COR-L47 (cell line): ENCODE data around the gene ORM1.
A peak's percentile ranks its signal among the peaks of the same experiment; 100 is the strongest.

Source experiments
- DNase-seq: peaks from one replicate; lab custom pipeline; 2025; lab: John Stamatoyannopoulos, UW

Gene ORM1

DNA sequence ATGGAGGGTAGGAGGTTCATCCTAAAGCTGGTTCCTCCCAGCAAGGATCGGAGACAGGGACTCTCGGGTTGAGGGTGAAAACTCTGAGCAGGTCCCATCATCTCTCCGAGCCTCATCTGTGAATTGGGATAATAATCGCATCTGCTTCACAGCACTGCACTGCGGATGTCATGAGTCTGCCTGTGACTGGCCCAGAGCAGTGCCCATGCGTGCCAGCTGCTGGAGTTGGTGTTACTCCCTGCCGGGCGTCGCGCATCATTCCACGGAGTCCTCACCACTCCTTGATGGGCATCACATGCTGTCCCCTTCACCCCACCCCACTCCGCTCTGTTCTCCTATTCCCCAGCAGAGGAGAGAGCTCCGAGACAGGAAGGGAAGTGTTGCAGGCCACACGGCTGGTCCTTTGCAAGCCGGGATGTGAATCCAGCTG lies 35.1 kb upstream of the ORM1 start:
- no peak for DNase-seq

DNA sequence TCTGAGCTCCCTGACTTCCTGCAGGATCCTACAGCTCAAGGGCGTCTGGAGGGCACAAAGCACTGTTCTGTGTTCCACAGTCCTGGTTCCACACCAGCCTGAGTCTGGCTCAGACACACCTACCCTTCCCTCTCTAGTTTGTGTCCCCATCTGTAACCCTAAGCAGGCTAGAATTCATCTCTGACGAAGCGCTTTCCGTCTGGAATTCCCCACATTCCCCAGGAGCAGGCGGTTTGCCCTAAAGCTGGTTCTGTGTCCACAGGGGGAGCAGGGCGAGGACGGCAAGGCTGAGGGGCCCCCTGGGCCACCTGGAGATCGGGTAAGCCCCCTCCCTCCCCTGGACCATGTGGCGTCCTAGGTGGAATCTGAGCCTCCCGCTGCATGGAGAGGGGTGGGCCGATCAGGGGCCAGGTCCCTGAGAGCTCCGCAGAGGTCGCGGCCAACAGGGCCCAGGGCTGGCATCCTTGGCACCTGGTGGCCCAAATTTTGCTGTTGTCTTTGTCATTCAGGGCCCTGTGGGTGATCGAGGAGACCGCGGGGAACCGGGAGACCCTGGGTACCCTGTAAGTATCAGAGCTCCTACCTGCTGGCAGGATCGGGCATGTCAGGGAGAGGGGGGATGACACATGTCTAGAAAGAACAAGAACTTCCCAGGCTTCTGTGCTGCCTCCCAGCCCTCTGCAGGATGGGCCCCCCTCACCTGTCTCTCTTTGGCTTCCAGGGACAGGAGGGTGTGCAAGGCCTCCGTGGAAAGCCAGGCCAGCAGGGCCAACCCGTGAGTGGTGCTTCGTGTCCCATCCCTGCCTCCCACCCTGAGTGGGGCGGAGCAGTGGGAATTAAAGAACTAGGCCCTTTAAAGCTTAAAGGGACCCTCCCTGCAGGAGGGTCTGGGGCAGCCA lies 34.5 kb upstream of the ORM1 start:
- DNase-seq: no peak

DNA sequence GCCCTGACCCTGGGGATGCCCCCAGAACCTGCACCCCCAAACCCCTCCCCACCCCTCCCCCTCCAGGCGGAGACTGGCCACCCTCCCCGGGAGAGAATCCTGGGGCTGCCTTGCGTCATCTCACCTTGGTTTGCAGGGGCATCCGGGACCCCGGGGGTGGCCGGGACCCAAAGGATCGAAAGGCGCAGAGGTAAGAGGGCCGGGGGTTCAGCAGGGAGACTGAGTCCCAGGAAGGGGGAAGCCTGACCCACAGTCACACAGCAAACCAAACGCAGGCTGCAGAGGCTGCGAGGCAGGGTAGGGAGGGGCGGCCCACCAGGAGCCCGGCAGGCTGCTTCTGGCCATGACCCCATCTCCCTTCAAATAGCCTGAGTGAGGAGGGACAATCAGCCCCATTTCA lies 33.8 kb upstream of the ORM1 start:
- DNase-seq: no peak

DNA sequence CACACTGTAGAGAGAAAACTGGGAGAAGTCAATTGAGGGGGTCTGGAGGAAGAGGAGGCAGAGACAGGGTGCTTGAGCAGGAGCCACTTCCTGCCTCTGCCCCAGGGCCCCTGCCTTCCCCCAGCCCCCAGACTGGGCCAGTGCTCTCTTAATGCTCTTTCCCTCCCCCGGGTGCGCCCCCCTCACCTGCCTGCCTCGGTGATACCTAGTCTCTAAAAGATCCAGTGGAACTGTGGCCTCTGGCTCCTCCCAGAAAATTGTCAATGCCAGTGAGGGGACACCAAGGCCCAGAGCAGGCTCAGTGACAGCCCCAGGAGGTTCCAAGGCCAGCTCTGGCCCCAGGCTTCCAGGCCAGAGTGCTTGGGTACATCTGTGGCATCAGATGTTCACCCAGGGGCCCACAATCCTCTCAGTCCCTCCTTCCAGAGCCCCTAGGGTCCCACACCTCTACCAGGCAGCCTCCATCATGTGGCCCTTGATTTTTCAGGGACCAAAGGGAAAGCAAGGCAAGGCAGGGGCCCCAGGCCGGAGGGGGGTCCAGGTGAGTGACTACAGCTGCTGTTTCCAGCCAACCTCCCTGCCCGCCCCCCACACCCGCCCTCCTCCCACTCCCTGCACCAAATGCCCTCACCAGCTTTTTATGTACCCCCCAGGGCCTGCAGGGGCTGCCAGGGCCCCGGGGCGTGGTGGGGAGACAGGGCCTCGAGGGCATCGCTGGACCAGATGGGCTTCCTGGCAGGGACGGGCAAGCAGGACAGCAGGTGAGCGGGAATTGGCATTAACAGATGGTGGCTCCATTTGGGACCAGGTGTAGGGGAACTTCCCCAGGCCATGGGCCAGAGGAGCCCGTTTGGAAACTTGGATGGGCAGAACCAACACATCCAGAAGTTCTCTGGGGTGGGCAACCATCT lies 33.1 kb upstream of the ORM1 start:
- no peak for DNase-seq

DNA sequence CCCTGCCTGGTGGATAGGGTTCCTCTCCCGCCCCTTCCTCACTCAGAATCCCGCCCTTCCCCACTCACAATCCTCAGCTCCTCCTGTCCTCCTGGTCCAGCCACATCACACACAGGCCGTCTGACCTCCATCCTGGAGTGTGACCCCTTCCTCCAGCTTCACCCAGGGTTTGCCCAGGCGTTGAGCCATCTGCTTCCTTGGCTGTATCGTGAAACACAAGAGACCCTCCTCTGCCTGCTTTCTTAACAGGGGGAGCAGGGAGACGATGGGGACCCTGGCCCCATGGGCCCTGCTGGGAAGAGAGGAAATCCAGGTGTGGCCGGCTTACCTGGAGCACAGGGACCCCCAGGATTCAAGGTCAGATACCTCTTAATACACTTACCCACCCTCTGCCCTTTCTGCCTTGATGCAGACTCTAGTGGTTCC lies 32.3 kb upstream of the ORM1 start:
- no peak for DNase-seq

DNA sequence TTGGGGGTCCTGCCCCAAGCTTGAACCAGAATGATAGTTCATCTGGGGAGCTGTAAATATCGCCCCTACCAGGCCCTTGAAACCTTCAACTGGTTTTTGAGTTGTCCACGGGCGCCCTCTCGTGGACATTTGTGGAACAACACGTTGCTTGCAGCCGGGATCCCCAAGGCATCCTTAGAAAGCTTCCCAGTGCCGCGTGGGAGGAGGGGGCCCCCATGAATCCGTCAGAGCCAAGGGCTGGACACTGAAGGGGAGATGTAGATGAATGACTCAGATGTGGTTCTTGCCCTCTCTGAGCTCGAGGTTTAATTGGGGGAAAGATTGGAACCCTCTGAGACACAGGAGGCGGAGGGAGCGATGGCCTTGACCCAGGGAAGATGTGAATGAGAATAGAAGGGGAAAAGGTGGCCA lies 31.8 kb upstream of the ORM1 start:
- DNase-seq: peak; percentile 39

DNA sequence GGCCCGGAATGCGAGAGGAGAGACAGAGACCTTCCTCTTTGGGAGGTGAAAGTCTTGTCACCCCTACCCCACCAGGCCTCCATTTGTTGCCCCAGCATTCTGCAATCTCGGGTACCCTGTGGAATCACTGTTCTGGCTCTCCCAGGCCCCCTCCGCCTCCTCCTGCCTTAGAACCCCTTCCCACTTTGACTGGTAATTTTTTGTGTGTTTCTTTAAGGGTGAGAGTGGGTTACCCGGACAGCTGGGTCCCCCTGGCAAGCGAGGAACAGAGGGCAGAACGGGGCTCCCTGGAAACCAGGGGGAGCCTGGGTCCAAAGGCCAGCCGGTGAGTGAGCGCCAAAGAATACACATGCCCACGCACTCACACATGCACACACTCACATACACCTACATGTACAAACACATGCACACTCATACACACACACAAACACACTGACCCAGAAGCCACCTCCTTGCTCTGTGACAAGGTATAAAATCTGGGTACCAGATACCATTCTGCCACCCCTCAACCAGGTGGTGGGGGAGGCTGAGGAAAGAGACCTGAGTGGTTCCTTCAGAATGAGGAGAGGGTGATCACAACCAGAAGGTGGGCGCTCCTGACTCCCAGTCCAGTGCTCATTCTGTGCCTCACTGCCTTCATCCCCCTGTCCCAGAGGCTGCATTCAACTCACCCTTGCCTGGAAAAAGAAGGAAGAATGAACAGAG lies 30.9 kb upstream of the ORM1 start:
- DNase-seq: no peak

DNA sequence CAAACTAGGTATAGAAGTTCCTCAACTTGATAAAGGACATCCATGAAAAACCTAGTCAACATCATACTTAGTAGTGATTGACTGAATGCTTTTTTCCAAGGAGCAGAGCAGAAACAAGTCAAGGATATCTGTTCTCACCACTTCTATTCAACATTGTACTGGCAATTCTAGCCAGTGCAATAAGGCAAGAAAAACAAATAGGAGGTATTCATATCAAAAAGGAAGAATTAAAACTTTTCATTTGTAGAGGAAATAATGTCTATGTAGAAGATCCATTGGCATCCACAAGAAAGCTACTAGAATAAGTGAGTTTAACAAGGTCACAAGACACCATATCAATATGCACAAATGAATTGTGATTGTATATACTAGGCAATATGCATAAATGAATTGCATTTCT lies 28.2 kb upstream of the ORM1 start:
- DNase-seq: no peak

DNA sequence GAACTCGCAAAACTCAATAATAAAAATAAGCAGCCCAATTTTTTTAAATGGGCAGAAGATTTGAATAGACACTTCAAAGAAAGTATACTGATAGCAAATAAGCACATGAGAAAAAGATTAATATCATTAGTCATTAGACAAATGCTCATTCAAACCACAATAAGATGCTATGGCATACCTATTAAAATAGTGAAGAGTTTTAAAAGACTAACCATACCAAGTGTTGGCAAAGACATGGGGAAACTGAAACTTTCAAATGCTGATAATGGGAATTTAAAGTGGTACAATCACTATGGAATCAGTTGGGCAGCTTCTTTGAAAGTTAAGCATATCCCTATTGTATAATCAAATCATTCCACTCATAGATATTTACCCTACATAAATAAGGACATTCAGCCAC lies 26.6 kb upstream of the ORM1 start:
- no peak for DNase-seq

DNA sequence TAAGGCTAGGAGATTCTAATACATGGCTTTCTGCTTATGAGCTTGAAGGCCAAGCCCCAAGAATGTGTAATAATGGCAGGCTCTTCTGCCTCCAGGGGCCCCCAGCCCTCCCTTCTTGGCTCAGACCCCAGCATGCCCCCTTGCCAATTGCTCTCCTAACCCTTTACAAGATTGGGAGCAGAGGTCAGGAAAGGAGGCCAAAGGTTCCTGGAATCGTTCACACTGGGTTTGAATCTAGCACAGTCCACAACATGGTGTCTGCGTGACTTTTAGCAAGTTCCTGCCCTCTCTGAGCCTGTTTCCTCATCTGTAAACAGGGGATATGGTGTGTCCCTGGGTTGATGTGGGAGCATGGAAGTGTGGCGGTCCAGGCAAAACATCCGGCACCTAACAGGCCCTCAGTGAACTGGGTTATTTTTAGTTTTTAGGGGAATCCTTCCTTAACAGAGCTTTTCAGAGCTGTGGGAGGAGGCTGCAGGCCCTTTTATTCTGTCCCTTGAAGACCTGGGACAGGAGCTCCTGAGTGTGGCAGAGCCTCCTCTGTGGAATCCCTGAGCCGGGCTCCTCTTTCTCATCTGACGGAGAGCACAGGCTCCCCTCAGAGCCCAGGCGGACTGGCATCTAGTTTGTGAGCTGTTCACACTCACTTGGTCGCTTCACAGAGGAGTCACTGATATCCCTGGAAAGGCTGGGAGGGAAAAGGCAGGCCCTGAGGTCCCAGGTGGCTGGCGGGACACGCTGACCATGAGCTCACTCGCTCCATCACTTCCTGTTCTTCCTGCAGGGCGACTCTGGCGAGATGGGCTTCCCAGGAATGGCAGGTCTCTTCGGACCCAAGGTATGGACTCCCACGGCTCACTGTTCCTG lies 23.4 kb upstream of the ORM1 start:
- DNase-seq: no peak

DNA sequence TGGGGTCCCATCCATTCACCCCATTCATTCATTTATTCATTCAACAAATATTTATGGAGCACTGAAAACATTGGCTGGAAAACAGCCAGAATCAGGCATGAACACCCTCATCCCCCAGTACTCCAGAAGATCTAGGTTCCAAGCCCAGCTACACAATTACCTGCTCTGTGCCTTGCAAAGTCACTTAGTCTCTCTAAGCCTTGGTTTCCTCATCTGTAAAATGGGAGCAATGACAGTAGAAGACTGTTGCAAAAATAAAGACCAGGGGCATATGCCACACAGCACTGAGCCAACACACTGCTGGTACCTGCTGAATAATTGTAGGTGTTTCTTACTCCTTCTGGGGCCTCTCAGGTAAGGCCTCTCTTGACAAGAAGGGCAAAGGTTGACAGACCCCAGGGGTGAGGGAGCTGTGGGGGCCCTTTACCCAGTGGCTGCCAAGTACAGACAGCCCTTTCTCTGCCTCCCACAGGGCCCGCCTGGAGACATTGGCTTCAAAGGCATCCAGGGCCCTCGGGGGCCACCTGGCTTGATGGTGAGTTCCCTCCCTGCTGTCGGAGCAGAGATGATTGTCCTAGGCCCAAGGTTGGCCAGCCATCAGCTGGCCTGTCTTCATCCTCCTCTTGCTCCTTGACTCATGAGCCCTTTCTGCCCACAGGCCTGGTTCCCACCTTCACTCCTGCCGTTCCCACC lies 22.6 kb upstream of the ORM1 start:
- no peak for DNase-seq

DNA sequence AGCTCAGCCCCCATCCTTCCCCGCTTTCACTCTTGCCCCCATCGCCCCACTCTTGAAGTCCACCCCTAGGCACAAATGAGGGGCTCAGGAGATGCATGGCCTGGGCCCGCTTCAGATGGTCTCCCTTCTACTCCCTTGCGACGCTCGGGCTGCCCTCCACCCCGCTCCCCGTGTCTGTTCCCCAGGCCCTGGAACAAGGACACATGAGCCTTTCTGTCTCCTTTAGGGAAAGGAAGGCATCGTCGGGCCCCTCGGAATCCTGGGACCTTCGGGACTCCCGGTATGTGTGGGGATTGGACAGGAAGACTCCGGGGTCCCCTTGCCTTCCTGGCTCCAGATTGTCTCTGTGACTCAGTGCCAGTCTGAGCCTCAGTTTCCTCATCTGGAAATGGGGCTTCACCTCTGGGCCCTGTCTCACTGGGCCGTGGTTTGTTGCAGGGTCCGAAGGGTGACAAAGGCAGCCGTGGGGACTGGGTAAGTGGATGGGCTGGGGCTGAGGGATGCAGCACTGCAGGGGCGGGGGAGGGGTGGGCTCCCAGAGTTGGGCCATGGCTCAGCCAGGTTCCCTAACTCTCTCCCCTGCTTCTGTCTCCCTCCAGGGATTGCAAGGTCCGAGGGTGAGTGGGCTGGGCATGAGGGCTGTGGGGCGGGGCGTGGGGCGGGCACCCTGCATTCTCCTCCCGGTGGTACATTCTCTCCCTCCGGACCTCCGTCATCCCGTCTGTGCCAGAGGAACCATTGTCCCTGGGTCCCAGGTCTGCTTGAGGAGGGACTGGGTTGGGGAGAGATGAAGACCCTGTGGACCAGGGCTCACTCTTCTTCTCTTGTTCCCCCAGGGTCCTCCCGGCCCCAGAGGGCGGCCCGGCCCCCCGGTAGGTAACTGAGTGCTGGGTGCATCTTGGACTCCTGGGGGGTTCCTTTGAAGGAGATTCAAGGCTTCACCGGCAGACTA lies 21.8 kb upstream of the ORM1 start:
- DNase-seq: no peak

DNA sequence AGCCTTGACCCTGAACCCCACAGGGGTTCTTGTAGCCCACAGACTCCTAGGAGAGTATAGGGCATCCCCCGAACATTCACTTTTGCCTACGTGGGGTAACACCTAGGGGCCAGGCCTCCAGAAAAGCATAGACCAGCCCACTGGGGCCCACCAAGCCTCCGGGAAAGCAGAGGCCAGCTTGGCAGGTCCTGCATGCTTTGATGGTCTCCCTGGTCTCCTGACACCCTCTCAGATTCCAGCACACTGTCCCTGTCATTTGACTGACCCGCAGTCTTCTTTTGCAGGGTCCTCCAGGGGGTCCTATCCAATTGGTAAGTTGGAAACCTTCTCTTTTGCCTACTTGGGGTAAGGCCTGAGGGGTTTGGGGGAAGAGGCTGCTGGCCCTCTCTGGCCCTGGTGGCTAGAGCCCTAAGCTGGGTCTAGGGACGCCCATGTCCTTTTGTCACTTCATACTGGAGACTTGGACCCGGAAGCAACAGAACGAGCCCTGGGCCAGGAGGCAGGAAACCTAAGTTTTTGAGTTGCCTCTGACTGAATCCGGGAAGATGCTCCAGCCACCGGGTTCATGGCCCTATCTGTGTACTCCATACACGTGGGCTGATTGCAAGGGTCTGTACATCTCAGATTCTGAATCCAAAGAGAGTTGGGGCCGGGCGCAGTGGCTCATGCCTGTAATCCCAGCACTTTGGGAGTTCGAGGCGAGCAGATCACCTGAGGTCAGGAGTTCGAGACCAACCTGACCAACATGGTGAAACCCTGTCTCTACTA lies 20.9 kb upstream of the ORM1 start:
- DNase-seq: no peak

DNA sequence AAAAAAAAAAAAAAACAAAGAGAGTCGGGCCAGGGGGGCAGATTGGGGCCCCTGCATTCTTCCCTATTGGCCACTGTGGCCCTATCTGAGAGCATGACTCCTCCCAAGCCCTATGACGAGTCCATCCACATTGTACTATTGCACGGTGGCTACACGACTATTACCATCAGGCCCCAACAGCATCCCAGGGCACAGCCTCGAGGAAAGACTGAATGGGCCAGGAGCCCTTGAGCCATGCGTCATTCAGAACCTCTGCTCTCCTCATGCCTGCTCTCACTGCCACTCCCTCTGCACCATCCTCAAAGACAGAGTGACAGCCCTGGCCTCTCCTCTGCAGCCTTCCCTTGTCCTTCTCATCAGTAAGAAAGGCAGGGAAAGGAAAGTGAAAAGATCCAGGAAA lies 20.2 kb upstream of the ORM1 start:
- DNase-seq: no peak

DNA sequence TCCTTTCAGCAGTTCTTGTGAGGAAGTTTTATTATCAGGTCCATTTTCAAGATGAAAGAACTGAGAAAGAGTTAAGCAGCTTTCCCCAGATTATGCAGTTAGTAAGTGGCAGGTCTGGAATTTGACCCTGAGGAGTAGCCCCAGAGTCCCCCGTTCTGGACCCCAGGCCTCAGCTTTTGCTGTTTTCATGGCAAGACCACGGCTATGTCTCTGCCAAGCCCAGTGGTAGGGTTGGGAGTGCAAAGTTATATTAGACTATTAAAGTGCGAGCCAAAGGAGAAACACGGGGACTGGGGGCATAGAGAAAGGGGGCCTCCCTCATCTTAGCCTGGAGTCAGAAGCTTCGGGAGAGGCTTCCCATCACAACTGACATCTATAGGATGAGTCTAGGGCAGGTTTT lies 19.3 kb upstream of the ORM1 start:
- DNase-seq: no peak

DNA sequence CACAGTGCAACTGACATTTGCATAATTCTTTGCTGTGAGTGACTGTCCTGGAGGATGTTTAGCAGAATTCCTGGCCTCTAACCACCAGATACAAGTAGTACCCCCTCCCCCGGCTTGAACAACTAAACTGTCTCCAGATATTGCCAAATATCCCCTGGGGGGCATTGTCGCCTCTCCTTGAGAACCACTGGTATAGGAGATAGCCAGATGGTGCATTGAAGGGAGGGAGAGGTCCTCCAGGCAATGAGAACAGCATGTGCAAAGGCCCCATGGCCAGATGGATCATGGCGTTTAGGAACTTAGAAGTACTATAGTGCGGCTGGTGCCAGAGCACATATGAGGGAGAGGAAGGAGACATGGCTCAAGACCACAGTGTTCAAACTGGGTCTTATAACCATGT lies 18.9 kb upstream of the ORM1 start:
- DNase-seq: no peak

DNA sequence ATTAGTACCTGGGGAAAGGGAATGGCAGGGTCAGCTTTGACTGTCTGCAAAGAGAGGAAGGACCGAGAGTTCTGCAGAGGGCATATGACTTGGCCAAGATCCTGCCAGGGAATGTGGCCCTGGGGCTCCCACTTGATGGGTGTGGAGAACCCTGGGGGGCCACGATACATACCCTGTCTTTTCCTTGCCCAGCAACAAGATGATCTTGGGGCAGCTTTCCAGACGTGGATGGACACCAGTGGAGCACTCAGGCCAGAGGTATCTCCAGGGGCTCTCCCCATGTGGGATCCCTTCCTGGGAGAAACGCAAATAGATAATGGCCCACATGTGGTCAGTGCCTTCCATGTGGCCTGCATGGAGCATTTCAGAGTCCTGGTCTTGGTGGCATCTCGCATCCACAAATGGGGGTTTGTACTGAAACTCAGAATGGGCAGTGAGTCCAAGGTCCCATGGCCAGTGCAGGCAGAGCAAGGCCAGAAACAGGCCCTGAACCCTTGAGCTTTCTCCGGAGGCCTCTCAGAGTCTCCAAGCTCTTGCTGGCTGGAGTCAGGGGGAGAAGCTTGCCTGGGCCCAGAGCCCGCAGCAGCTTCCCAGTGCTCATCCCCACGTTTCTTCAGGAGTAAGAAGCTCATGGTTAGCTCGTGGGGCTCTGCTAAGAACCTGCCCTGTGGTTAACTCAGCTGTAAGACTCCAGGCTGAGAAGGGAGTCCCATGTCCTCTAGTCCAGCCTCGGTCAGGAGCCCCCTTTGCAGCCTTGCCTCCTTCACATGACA lies 18.3 kb upstream of the ORM1 start:
- DNase-seq: no peak

DNA sequence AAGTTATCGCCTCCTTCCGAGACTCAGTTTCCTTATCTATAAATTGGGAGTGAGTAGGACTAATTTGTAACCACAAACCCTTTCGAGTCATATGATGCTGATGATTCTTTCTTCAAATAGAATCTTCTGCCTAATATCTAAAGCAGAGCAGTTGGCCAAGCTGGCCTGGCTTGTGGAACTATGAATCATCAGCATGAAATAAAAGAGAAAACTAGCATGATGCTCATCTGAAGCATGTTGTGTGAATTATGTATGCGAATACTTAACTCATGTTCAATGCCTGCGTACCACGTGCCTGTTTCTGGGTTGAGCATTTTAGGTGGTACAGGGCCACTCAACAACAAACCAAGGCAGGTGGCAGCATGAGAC lies 15.0 kb upstream of the ORM1 start:
- no peak for DNase-seq
